ENCODE results near the gene PCBP3.

Gene PCBP3

DNA sequence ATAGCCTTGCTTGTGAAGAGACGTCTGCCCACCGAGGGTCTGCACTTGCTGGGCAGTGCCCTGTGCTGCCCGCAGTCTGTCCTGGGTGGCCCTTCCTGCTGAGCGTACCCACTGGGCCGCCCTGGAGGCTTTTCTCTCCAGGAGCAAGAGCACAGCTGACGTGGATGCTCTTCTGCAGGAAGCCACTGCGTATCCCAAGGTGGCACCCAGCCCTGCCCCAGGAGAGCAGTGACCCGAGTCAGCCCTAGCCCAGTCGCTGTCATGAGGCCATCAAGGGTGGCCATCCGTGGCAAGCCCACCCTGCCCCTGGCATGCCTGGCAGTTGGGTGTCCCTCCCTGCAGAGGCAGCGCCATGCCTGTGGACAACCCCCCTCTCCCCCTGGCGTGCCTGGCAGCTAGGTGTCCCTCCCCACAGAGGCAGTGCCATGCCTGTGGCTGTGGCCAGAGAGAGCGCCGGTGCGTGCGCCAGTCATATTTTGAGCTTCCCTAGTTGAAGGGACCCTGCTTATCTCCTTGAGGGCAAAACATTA lies 286.8 kb downstream of the PCBP3 start:
- no peak for DNase-seq (ENCODE audit: low read depth in 2 of 2)

DNA sequence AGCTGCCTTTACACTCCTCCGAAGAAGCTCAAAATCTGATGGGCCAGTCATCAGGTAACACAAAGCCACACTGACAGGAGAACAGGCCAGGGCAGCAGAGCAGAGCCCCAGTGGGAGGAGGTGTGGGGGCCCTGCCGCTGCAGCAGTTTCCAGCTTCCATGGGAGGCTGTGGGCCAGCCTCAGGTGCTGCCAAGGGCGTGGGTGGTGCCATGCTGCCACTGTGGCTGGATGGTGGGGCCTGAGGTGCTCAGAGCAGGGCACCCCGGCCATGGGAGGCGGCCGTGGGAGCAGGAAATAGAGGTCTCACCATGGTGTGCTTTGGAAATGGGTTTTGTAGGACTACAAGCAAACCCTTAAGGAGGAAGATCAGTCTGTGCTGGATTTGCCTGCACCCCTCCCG lies 287.3 kb downstream of the PCBP3 start:
- no peak for DNase-seq (ENCODE audit: low read depth in 2 of 2)

DNA sequence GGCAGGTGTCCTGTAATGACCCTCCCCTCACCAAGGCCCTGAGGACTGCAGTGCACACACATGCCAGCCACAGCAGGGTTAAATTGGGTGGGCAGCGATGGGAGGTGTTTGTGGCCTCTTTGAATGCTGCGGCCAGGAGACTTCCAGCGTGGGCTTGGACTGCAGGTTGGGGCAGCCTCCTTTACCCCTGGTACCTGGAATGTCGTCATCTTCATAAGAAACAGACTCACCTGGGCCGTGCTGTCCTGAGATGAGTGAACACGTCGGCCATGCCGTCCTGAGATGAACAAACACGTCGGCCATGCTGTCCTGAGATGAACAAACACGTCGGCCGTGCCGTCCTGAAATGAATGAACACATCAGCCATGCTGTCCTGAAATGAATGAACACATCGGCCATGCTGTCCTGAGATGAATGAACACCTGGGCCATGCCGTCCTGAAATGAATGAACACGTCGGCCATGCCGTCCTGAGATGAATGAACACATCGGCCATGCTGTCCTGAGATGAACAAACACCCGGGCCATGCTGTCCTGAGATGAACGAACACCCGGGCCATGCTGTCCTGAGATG lies 288.0 kb downstream of the PCBP3 start:
- peak in 1 of 2 donors; percentile 11 for DNase-seq (ENCODE audit: low read depth in 2 of 2)

DNA sequence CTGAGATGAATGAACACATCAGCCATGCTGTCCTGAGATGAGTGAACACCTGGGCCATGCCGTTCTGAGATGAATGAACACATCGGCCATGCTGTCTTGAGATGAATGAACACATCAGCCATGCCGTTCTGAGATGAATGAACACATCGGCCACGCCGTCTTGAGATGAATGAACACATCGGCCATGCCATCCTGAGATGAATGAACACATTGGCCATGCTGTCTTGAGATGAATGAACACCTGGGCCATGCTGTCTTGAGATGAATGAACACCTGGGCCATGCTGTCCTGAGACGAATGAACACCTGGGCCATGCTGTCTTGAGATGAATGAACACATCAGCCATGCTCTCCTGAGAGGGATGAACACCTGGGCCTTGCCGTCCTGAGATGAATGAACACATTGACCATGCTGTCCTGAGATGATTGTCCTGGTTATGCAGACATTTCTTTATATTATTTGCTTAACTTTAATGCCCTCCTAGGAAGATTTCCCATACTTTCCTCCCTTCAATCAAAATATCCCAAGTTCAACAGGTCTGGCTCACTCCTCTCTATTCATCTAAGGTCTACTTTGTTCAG lies 289.5 kb downstream of the PCBP3 start:
- DNase-seq (ENCODE audit: low read depth in 2 of 2): peak in 1 of 2 donors; percentile 11

DNA sequence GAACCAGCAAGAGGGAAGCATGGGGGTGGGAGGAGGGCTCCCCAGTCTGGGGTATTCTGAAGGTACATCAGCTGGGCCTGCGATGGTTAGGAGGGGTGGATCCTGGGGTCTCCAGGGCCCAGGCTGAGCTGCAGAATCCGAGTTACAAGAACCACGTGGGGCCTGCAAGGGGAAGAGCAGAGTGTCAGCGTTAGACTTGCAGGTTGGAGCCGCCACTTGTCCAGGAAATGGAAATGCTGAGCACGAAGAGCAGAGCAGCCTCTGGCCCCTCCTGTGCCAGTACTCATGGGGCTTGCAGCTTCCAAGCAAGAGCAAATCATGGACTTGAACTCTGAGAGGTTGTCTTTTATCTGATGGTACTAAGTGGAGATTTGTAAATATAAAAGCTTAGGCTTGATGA lies 290.6 kb downstream of the PCBP3 start:
- DNase-seq (ENCODE audit: low read depth in 2 of 2): no peak

DNA sequence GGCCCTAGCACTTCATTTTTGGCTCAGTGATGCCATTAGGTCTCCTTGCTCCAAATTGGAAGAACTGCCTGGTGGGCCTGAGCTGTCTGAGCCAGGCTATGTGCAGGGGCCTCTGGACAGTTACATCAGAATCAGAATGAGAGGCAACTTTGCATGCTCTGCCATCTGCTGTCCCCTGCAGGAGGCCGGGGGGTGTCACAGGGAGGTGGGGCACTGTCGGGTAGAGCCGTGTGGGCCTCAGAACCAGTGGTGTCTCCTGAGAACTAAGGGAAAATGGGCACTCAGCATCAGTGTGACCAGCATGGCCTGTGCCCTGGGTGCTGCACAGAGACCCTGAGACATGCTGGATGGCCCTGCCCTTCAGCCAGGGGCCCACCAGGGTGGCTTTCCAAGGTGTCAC lies 291.0 kb downstream of the PCBP3 start:
- no peak for DNase-seq (ENCODE audit: low read depth in 2 of 2)

DNA sequence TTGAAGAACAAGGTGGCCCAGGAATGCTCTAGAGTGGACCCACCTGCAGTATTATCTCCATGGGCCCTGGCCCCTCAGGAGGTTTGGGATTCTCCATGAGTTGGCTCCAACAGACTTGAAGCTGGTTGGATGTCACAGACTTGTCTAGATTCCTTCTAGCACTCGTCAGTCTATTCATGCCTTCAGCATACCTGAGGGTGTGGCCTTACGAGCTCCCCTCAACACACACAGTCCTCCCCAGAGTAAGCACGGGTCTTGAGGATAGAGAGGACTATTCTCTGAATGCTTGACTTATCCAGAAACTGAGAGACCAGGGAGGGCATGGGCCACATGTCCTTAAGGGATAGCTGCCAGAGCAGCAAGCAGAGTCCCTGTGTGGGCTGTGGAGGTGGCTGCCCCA lies 292.1 kb downstream of the PCBP3 start:
- no peak for DNase-seq (ENCODE audit: low read depth in 2 of 2)

DNA sequence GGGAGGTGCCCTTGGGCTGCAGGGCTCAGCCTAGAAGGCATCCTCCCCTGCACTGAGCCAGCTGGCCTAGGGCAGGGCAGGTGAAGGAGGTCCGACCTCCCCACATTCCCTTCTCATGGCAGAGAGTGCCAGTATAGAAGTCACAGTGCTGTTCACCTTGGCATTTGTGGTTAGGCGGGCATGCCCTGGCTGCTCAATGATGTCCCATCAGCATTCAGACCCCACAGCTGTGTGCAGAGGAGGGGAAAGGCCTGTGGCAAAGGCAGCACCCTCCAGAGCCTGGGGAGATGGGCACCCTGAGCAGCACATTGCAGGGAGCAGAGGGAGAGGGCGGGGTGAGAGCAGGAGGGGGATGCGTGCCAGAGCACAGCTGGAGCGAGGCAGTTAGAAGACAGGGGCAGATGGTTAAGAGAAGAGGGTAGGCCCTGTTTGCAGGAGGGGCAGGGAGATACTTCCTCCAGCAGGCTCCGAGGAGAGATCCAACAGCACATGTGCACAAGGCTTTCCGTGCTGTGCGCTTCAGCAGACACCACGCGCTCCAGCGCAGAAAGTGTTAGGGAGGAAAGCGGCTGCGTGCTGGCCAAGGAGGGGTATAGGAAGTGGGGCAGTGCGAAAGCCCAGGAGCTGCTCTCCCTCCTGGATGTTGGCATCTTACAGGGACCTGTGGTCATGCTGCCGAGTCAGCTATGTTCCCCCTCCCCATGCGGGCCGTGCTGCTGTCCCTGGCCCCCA lies 294.4 kb downstream of the PCBP3 start:
- no peak for DNase-seq (ENCODE audit: low read depth in 2 of 2)

DNA sequence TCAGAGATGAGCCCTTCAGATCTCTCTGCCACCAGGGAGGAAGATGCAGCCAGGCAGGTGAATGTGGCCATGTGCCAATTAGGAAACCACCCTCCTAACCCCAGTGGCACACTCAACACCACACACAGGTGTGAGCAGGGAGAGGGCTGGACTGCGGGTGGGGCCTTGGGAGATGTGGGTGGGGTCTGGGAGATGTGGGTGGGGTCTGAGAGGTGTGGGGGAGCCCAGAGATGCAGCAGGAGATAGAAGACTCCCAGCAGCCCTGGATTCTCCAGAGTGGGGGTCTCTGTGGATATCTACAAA lies 294.9 kb downstream of the PCBP3 start:
- DNase-seq (ENCODE audit: low read depth in 2 of 2): no peak

DNA sequence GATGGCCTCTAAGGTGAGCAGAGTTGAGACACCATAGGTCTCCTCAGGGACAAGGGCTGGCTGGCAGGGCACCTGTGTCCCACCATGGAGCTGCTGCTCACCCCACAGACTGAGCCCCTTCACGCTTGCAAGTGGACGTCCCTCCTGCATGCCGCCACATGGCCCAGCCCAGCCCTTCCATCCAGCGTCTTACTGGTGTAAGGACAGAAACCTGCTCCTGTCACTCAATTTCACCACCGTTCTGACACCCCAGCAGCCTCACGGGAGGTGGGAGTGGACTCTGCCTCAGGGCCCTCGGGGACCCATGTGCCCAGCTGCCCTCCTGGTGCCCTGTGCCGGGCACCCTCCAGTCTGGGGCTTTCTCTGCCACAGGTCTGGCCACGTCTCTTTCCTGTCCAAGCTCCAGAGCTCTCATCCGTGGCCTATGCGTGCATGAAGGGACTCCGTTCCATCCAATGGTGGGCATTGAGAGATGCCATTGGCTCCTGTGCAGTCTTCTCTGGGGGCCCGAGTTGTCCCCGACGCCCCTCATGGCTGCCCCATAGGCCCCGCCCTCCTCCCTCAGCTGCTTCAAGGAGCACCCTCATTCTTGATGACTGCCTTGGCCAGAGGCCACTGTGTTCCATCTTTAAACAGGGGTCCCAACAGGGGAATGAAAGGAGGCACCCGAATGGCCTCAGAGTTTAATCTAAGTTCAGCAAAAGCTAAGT lies 295.4 kb downstream of the PCBP3 start:
- DNase-seq (ENCODE audit: low read depth in 2 of 2): no peak

DNA sequence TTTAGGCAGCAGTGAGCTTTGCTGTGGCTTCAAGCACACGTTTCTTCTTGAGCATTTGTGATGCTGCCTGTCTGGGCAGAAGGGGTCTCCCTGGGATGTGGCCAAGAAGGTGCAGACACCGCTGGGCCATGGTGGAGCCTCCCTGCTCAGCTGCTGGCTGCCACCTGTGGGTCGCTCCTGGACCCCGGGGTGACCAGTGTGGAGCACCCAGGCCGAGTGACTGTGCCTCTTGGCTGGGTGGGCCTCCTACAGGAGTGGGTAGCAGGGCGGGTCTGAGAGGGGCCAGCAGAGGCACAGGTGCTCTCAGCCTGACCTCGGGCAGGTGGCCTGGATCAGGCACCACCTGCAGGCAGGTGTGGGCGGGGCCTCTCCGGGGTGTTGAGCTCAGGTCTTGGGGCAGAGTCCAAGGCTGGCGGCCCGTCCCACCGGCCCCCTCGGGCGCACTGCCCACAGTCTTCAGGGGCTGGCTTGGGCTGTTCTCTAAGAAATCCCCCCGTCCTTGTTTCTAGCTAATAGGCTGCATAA lies 296.1 kb downstream of the PCBP3 start:
- DNase-seq (ENCODE audit: low read depth in 2 of 2): no peak

DNA sequence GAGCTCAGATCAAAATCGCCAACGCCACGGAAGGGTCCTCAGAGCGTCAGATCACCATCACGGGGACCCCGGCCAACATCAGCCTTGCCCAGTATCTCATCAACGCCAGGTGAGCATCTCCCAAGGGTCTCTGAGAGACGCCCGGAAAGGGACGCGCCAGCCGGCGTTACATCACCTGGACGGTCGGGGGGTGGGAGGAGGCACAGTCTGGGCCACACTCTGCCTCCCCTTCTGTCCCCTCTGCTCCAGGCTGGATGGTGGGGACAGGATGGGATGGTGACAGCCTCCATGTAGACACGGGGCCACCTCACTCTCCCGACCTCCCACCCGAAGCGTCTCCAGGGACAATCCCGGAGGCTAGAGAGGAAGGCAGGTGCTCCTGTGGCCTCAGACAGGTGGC lies 296.6 kb downstream of the PCBP3 start:
- DNase-seq (ENCODE audit: low read depth in 2 of 2): no peak

DNA sequence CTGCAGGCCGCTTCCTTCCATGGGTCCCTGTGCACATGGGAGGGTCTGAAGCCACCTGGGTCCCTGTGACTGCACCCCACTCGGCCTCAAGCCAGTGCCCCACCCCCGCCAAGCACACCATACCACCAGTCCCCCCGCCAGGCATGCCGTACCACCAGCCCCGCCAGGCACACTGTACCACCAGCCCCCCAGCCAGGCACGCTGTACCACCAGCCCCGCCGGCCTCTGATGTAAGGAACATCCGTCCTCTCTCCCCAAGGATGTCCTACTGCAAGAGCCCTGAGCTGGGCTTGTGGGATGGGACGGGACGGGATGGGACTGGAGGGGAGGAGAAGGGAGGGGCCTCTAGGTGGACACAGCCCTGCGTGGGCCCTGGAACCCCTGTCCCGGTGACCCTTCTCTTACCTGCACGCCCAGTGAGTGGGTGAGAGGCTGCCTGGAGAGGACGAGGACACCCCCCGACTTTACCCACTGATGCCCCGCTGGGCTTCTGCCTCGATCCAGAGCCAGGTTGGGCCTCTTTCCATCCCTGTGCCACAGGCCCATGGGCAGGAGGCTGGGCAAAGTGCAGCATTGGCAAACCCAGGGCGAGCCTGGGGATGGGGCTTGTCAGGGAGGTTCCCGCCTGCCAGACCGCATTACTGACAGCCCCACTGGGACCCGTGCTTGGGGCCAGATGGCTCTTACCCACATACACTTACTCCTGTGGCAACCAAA lies 297.3 kb downstream of the PCBP3 start:
- no peak for DNase-seq (ENCODE audit: low read depth in 2 of 2)

DNA sequence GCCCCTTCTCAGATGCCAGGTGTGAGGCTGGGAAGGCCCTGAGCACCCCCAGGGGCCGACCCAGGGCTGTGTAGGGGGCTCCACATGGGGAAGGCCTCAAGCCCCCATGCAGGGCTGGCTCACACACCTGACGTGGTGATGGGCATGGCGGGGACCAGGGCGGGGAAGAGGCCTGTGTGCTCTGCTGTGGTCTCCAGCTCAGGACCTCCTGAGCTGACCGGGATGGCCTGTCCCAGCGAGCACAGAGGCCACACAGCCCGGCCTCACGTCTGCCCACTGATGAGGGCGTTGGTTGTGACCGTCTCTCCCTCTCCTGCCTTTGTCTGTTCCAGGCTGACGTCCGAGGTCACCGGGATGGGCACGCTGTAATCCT lies 297.8 kb downstream of the PCBP3 start:
- DNase-seq (ENCODE audit: low read depth in 2 of 2): no peak

DNA sequence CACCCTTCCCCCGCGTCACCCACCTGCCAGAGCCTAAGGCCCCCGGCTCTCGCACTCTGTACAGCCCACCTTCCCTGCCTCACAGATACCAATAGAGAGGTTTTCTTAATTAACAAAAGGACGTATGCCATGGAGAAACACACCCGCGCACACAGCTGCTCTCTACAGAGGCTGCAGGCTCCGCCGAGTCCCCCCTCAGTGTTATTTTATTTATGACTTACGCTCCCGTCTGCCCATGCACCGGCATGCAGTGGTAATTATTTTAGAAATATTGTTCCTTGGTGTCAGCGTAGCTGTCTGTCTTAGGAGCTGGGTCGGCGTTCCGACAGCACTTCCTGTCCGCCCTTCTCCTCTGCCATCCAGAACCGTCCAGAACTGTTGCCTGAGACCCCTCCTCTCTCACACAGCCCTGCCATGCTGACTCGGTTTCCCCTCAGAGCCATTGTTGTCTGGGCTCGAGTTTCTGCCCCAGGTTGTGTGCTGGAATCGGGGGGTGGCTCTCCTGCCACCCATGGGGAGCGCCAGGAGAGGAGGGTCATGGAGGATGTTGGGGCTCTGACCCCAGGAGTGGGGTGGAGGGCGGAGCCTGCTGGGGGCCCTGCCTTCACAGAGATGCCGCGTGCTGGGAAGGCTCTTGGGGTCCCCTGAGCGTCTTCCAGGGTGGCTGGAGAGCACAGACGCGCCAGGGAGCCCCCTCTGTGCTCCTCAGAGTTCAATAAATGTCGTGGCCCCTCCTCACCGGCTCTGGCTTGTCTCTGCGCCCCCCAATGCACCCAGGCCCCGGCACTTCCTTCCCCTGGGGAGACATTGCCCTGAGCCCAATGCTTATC lies 298.4 kb downstream of the PCBP3 start:
- no peak for DNase-seq (ENCODE audit: low read depth in 2 of 2)

DNA sequence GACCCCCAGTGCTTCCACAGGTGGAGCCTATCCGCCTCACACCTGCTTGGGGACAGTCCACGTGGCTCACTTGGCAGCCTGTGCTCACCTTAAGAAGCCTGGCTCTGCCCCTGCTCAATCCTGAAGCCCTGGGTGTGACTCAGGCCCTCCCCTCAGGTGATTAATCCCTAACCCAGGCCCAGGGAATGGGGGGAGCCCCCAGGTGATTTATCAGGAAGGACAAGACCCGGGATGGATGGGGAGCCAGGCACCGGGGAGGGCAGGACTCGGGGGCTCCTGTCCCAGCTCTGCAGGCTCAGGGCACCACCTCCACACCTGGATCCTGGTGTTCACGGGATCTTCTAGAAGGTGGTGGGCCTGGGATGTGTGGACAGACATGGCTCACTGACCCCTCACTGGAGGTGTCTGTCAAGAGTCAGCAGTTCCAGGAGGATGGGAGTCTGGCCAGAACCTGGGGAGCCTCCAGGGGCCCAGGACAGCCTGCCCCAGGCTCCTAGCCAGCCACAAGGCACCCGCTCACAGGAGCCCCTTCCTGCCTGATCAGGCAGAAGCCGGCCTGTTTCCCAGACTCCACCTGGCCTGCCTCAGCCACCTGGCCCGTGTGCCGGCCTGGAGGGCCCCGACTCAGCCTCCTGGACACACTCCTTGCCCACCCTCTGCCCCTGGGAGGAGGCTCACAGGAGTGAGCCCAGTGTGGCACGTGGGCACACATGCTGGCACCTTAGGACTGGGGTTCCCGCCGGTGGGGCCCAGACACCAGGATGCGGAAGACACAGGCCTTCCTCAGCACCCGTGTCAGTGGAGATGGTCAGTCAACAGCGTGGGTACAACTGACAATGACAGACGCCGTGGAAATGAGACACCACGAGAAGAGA lies 299.5 kb downstream of the PCBP3 start:
- no peak for DNase-seq (ENCODE audit: low read depth in 2 of 2)

DNA sequence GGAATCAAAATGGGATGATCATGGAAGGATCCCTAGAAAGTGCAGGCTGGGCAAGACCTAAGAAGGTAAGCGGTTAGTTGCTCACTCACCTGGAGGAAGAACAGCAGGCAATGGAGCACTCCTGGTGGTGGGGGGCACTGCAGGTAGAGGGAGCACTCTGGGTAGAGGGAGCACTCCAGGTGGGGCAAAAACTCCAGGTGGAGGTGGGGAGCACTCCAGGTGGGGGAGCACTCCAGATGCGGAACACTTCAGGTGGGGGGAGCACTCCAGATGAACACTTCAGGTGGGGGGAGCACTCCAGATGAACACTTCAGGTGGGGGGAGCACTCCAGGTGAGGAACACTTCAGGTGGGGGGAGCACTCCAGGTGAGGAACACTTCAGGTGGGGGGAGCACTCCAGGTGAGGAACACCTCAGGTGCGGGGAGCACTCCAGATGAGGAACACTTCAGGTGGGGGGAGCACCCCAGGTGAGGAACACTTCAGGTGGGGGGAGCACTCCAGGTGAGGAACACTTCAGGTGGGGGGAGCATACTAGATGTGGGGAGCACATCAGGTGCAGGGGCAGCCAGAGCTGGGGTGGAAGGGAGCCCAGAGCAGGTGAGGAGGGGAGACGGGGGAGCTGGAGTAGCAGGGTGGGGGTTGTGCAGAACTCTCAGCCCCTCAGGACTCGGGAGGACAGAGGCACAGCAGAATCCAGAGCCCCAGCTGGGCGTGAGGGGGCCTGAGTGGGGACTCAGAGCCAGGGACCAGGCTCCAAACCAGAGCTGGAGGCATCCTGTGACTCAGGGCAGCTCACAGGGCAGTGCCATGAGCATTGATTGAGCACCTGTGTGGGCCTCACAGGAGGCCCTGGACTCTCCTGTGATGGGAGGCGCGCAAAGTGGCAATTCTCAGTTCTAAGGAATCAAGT lies 300.4 kb downstream of the PCBP3 start:
- DNase-seq (ENCODE audit: low read depth in 2 of 2): no peak

DNA sequence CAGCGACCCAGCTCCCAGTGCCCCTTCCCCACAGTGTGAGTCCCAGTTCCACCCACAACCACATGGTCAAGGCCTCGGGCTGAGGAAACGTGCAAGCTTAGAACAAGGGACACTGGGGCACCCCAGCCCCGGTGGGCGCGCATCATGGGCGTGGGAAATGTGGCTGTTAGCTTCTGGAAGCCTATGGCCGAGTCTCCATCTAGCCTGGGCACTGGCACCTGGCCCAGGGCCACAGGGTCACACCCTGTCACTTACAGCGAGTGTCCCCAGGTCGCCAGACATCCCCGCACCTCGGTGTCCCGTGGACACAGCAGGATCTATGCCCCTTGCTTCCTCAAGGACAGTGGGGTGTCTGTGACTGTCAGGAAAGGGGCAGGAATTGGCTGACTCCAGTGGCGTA lies 301.1 kb downstream of the PCBP3 start:
- DNase-seq (ENCODE audit: low read depth in 2 of 2): no peak
